GM18499 (cell line): ENCODE results near the gene ZKSCAN4.

Experiments
- ATAC-seq: cut with Tn5 transposase; IDR thresholded peaks from one replicate; pipeline ENCODE4 v1.9.1; 2021; ENCODE audit warnings: moderate number of reproducible peaks; ENCODE audit not compliant: insufficient read depth, unreplicated experiment

Gene ZKSCAN4

GRCh38 chr6:28211840-28212509 lies 40.1 kb downstream of the ZKSCAN4 start:
- no peak for ATAC-seq

GRCh38 chr6:28209753-28210535 lies 42.1 kb downstream of the ZKSCAN4 start:
- ATAC-seq = no peak

GRCh38 chr6:28208111-28208659 lies 43.9 kb downstream of the ZKSCAN4 start:
- ATAC-seq = no peak

GRCh38 chr6:28207510-28208110 lies 44.5 kb downstream of the ZKSCAN4 start:
- no peak for ATAC-seq

GRCh38 chr6:28206928-28207509 lies 45.0 kb downstream of the ZKSCAN4 start:
- ATAC-seq = no peak

- ATAC-seq = no peak
Observed at GRCh38 chr6:28206527-28206926, 45.5 kb downstream of the ZKSCAN4 start.

DNA sequence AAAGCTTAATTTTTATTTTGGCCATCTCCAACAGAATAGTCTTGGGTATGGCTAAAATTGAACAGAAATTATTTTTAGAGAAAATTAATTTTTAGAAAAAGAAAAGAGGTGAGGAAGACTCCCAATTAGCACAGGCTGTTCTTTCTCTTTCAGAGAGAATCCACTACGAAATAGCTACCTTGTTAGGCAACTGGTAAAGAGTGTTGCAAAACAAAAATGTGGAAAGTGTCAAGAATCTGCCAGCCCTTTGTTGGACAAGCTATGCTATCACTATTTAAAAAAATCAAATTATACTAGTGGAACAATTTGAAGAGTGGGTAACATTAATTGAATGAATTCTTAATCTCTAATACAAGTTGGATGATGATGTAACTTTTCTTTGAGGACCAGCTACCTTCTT lies 46.2 kb downstream of the ZKSCAN4 start:
- no peak for ATAC-seq

DNA sequence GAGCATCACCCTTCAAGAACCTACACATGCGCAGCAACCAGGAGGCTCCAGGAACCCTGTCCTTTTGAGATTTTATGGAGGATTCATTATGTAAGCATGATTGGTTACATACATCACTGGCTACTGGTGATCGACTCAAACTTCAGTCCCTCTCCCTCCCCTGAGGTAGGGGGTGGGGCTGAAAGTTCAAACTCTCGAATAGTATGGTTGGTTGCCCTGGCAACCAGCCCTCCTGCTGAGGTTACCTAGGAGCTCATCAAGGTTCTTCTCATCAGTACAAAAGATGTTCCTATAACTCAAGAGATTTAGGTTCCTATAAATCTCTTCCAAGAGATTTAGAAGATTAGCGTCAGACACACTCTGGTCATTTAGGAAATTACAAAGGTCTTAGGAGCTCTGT lies 48.9 kb downstream of the ZKSCAN4 start:
- ATAC-seq = no peak

DNA sequence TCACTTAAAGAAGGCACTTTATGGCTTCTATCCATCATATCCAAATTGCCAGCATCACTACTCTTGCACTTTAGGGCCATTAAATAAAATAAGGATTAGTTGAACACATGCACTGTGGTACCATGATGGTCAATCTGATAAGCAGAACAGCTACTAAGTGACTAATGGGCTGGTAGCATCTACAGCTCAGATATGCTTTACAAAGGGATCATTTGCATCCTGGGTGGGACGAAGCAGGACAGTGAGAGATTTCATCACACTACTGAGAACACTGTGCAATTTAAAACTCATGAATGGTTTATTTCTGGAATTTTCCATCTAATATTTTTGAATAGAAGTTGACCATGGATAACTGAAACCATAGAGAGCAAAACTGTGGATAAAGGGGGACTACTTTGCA lies 52.0 kb downstream of the ZKSCAN4 start:
- no peak for ATAC-seq
